GM12878 (cell line): ENCODE results near the gene NKG7.
A peak's percentile ranks its signal among the peaks of the same experiment; 100 is the strongest.

Source experiments
- BMI1 ChIP-seq: fragments of 450-650 bp; IDR thresholded peaks from 2 replicates; pipeline ENCODE4 v1.6.1; 2016; ENCODE audit warnings: mild to moderate bottlenecking, moderate library complexity, borderline replicate concordance
- CTCF ChIP-seq, 3 experiments: IDR thresholded peaks in 2 of 3; conservative IDR thresholded peaks in 1 of 3; 2 replicates each; pipeline ENCODE4 v1.5.1; 2011; ENCODE audit warnings: low read depth in 3 of 3, low read length in 3 of 3, mild to moderate bottlenecking in 3 of 3, control low read depth in 2 of 3, moderate library complexity in 2 of 3, inconsistent platforms in 1 of 3, mixed read lengths in 1 of 3; ENCODE audit not compliant: control insufficient read depth in 2 of 3, insufficient read depth in 1 of 3; ENCODE audit errors: extremely low read depth in 1 of 3
- NFIC ChIP-seq: IDR thresholded peaks from 2 replicates; pipeline ENCODE4 v1.6.1; 2012; ENCODE audit warnings: low read depth, mild to moderate bottlenecking, inconsistent platforms, low read length, moderate library complexity
- PKNOX1 ChIP-seq: fragments of 450-650 bp; IDR thresholded peaks from 2 replicates; pipeline ENCODE4 v1.6.1; 2016; ENCODE audit warnings: mild to moderate bottlenecking
- REST ChIP-seq: IDR thresholded peaks from 2 replicates; pipeline ENCODE4 v1.6.1; 2012; ENCODE audit warnings: mild to moderate bottlenecking, low read depth, low read length
- SIX5 ChIP-seq: IDR thresholded peaks from 2 replicates; pipeline ENCODE4 v1.6.1; 2011; ENCODE audit warnings: mild to moderate bottlenecking, low read depth, low read length, moderate library complexity; ENCODE audit not compliant: severe bottlenecking
- SUZ12 ChIP-seq: fragments of 200-600 bp; sonication (generic); IDR thresholded peaks from one replicate; pipeline ENCODE4 v1.6.1; 2018; ENCODE audit warnings: antibody characterized with exemption, mild to moderate bottlenecking; ENCODE audit not compliant: unreplicated experiment
- YY1 ChIP-seq: IDR thresholded peaks from 2 replicates; pipeline ENCODE4 v1.6.1; 2011; ENCODE audit warnings: low read depth, mild to moderate bottlenecking, low read length
- ZBTB11 ChIP-seq: fragments of 450-650 bp; formaldehyde crosslinking; IDR thresholded peaks from 2 replicates; pipeline ENCODE4 v1.5.0; 2022; ENCODE audit warnings: mild to moderate bottlenecking, missing genetic modification characterization
- ZNF24 ChIP-seq: fragments of 450-650 bp; IDR thresholded peaks from 2 replicates; pipeline ENCODE4 v1.6.1; 2017; ENCODE audit warnings: antibody characterized with exemption, mild to moderate bottlenecking

GRCh38 chr19:51354742-51355148 is 17.7 kb downstream of the NKG7 start:
- TF ChIP-seq REST (no peak), ZNF24 (no peak), CTCF (IDR thresholded peaks at IDR 0.05 in 2 of 3, conservative IDR thresholded peaks at IDR 0.05 in 1 of 3; ENCODE audit: control insufficient read depth in 2 of 3, extremely low read depth in 1 of 3, insufficient read depth in 1 of 3, low read depth in 3 of 3, low read length in 3 of 3) (no peak), SIX5 (no peak), PKNOX1 (peak; percentile 86), SUZ12 (no peak), NFIC (no peak), BMI1 (no peak), YY1 (no peak), ZBTB11 (no peak)
